ENCODE results near the gene CHRNG. TPM values are rescaled to one million over a fixed set of nuclear protein-coding genes. Genes with fewer than 3 reads are reported as not detected.

Gene CHRNG
- polyA plus RNA-seq, 2 of the 4 experiments (the other 2 are of a cell fraction) = not detected

DNA sequence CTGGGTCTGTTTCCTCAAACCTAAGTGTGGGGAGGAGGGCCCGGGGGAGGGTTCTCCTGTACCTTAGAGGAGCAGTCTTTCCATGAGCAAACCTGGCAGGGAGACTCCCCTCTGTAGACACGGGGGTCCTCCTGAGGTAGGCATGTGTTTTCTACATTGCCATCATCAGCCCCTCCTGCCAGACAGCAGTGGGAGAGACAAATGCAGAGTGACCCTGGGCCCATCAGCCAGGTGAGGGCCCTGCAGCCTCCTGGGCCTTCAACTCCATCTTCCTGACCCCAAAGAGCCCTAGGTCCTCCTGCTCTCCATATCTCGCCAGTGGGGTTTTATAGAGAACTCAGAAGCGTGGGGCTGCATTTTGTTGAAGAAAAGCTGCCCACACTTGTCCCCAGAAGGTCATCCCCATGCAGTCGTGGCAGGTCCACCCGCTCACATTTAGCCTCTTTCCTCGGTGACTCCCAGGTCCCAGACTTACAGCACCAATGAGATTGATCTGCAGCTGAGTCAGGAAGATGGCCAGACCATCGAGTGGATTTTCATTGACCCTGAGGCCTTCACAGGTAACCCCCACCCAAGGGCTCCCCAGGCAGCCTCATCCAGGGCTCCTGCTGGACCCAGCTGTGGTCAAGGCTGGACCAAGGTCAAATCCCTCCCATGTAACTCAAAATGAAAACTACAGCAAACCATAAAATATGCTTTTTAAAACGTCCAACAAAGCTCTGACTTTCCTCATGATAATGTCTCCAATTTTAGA, 2.6 kb downstream of the CHRNG start:
- no peaks in the 10 kb centered on the region for H3K4me1 ChIP-seq
- no peak for FAIRE-seq
- TF ChIP-seq ZFP36 (IDR thresholded peaks at IDR 0.05; ENCODE audit: borderline replicate concordance, partially characterized antibody) = no peak
- no peak for TF ChIP-seq KDM5A (IDR thresholded peaks at IDR 0.05)
- ATAC-seq = peak in 1 of 2 experiments; percentile 3; a peak in 2 of 6 replicates
- no peak for DNase-seq (ENCODE audit: low read depth in 1 of 2, low spot score in 1 of 2)
- ChIA-PET CTCF (interaction anchor here (1.5 to 1.6 kb wide), 2 partner anchors 19 to 741 kb away, joined by 3 to 4 read pairs; no protein-coding TSS in a partner anchor), POLR2A (no interaction called here)
- WGBS (ENCODE audit: missing lambda C conversion rate) = 65% methylated on average over 9 of the region's 9 CpGs
- no peaks in the 10 kb centered on the region for H3K9me3 ChIP-seq
- no peak overlapping the region for H3K27ac ChIP-seq
- H3K4me3 ChIP-seq = no peak overlapping the region
- no peak overlapping the region for H3K4me2 ChIP-seq

DNA sequence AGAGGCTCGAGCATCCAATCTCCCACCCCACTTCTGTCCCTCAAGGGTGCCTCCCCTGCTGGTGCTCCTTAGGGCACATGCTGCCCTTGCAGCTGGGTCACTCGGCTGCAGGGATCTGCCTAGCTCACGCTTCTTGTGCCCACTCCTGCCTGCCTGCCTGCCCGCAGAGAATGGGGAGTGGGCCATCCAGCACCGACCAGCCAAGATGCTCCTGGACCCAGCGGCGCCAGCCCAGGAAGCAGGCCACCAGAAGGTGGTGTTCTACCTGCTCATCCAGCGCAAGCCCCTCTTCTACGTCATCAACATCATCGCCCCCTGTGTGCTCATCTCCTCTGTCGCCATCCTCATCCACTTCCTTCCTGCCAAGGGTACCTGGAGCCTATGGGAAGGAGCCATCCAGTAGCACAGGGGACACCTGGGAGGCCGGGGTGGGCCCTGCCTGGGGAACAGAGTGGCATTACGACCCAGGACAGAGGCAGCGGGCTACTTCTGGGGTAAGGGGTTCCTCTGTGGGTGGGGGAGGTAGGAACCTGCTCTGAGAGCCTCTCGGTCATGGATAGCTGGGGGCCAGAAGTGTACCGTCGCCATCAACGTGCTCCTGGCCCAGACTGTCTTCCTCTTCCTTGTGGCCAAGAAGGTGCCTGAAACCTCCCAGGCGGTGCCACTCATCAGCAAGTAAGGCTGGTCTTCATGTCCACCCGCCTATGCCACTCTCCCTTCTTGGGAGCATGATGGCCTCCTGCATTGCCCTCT, 3.4 kb downstream of the CHRNG start:
- H3K4me2 ChIP-seq = no peak overlapping the region
- H3K9me3 ChIP-seq = no peaks in the 10 kb centered on the region
- ChIA-PET POLR2A (no interaction called here), CTCF (interaction anchor here (1.5 to 1.6 kb wide), 2 partner anchors 19 to 742 kb away, joined by 3 to 4 read pairs; no protein-coding TSS in a partner anchor)
- WGBS (ENCODE audit: missing lambda C conversion rate) = 93% methylated on average over 18 of the region's 20 CpGs
- TF ChIP-seq, protein P1, sequence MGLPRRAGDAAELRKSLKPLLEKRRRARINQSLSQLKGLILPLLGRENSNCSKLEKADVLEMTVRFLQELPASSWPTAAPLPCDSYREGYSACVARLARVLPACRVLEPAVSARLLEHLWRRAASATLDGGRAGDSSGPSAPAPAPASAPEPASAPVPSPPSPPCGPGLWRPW (IDR thresholded peaks at IDR 0.05) = no peak
- TF ChIP-seq SMC3 (IDR thresholded peaks at IDR 0.05) (no peak), TFCP2L1 (CRISPR knock-in tag; IDR thresholded peaks at IDR 0.05) (no peak), POLR2A (IDR thresholded peaks at IDR 0.05; ENCODE audit: low read length) (0 out of 2 replicates have a peak, but pooled peaks have one; percentile 6), RAD21 (conservative IDR thresholded peaks at IDR 0.05 in 1 of 2, IDR thresholded peaks at IDR 0.05 in 1 of 2) (no peak), ESRRA (IDR thresholded peaks at IDR 0.05; ENCODE audit: borderline replicate concordance, low read length) (no peak)
- no peak for FAIRE-seq
- no peaks in the 10 kb centered on the region for H3K4me1 ChIP-seq
- no peak overlapping the region for H3K4me3 ChIP-seq
- H3K27ac ChIP-seq = no peak overlapping the region
- DNase-seq (ENCODE audit: low read depth in 1 of 2, low spot score in 1 of 2) = no peak
- no peak for ATAC-seq

- CTCF ChIA-PET = interaction anchor here (1.6 kb wide), 1 partner anchor 742 kb away, joined by 4 read pairs; no protein-coding TSS in a partner anchor
- WGBS (ENCODE audit: missing lambda C conversion rate) = 91% methylated on average over 12 of the region's 14 CpGs
- POLR2A ChIA-PET = no interaction called here
Measured at GRCh38 chr2:232543491-232543890, 4.0 kb downstream of the CHRNG start.

DNA sequence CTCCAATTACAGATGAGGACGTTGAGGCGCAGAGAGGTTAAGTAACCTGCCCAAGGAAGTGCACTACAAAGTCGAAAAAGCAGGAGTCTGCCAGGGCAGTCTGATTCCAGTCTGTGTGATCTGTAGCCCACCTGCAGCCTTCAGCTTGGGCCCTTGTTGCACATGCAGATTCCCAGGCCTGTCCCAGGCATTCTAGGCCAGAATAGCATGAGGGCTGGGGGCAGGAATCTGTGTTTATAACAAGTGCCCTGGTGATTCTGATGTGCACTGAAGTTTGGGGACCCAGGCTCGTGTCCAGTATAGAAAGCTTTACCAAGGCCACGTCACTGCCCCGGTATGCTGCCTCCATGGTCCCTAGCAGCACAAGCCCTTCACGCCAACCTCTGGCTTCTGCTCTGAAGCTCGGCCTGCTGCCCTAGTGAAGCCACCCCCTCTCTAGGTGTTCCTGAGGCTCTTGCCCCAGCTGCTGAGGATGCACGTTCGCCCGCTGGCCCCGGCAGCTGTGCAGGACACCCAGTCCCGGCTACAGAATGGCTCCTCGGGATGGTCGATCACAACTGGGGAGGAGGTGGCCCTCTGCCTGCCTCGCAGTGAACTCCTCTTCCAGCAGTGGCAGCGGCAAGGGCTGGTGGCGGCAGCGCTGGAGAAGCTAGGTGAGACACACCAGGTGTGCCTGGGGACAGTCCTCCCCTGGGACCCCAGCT, 4.6 kb downstream of the CHRNG start:
- no peak for ATAC-seq
- WGBS (ENCODE audit: missing lambda C conversion rate) = 91% methylated on average over 18 of the region's 19 CpGs
- ChIA-PET POLR2A (no interaction called here), CTCF (interaction anchor here (0.7 kb wide), 1 partner anchor 22 kb away, joined by 3 read pairs; no protein-coding TSS in a partner anchor)
- FAIRE-seq = no peak
- H3K27ac ChIP-seq = no peak overlapping the region
- no peaks in the 10 kb centered on the region for H3K4me1 ChIP-seq
- no peaks in the 10 kb centered on the region for H3K9me3 ChIP-seq
- H3K4me2 ChIP-seq = no peak overlapping the region
- no peak for DNase-seq (ENCODE audit: low read depth in 1 of 2, low spot score in 1 of 2)
- no peak overlapping the region for H3K4me3 ChIP-seq
- no peak for TF ChIP-seq TFCP2L1 (CRISPR knock-in tag; IDR thresholded peaks at IDR 0.05)
- no peak for TF ChIP-seq MAFK (IDR thresholded peaks at IDR 0.05; ENCODE audit: partially characterized antibody)
- no peak for TF ChIP-seq EHF (CRISPR knock-in tag; IDR thresholded peaks at IDR 0.05)
- TF ChIP-seq USF2 (IDR thresholded peaks at IDR 0.05) = no peak
- TF ChIP-seq RAD21 (conservative IDR thresholded peaks at IDR 0.05 in 1 of 2, IDR thresholded peaks at IDR 0.05 in 1 of 2) = no peak
- no peak for TF ChIP-seq RNF2 (IDR thresholded peaks at IDR 0.05; ENCODE audit: borderline replicate concordance, low read depth)
- TF ChIP-seq MAX (IDR thresholded peaks at IDR 0.05) = no peak
- TF ChIP-seq NR3C1 (IDR thresholded peaks at IDR 0.05) = no peak
- no peak for TF ChIP-seq REST (IDR thresholded peaks at IDR 0.05)
- no peak for TF ChIP-seq HOXB5 (CRISPR knock-in tag; IDR thresholded peaks at IDR 0.05)

More at GRCh38 chr2:232543491-232543890, 4.0 kb downstream of the CHRNG start:
- TF ChIP-seq SREBF2 (IDR thresholded peaks at IDR 0.05) (no peak), SMC3 (IDR thresholded peaks at IDR 0.05) (no peak), NPAS2 (CRISPR knock-in tag; IDR thresholded peaks at IDR 0.05; ENCODE audit: borderline replicate concordance) (no peak), CHD2 (IDR thresholded peaks at IDR 0.05; ENCODE audit: low read length, partially characterized antibody) (no peak), HOXB13 (CRISPR knock-in tag; IDR thresholded peaks at IDR 0.05; ENCODE audit: low read depth) (no peak)
- TF ChIP-seq, protein P2, sequence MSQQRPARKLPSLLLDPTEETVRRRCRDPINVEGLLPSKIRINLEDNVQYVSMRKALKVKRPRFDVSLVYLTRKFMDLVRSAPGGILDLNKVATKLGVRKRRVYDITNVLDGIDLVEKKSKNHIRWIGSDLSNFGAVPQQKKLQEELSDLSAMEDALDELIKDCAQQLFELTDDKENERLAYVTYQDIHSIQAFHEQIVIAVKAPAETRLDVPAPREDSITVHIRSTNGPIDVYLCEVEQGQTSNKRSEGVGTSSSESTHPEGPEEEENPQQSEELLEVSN (IDR thresholded peaks at IDR 0.05; ENCODE audit: borderline replicate concordance, low read depth) = no peak
- no peak for ATAC-seq
- no peak for DNase-seq (ENCODE audit: low read depth in 1 of 2, low spot score in 1 of 2)
- Histone ChIP-seq H3K27ac (no peak overlapping the region), H3K4me3 (no peak overlapping the region), H3K4me2 (no peak overlapping the region), H3K9me3 (no peaks in the 10 kb centered on the region), H3K4me1 (no peaks in the 10 kb centered on the region)
- FAIRE-seq = no peak

Measured in A549 (cell line).